Endothelial cell (in vitro differentiated cells): ENCODE measurements around the gene BEAN1. TPM values are rescaled to one million over a fixed set of nuclear protein-coding genes. Genes with fewer than 3 reads are reported as not detected.

Experiments used
- DNase-seq: peaks from one replicate; pipeline ENCODE4 v3.0.0; 2021; ENCODE audit warnings: low spot score
- H3K27ac Mint-ChIP-seq: one replicate; pipeline ENCODE4 v1.8.0; 2021; ENCODE audit warnings: mixed read lengths, inconsistent platforms; ENCODE audit not compliant: unreplicated experiment
- H3K27me3 Mint-ChIP-seq: one replicate; pipeline ENCODE4 v1.8.0; 2021; ENCODE audit warnings: mild to moderate bottlenecking, moderate library complexity, mixed read lengths, inconsistent platforms; ENCODE audit not compliant: unreplicated experiment
- H3K36me3 Mint-ChIP-seq: one replicate; pipeline ENCODE4 v1.8.0; 2021; ENCODE audit warnings: mild to moderate bottlenecking, low read depth, mixed read lengths, inconsistent platforms; ENCODE audit not compliant: unreplicated experiment
- H3K4me1 Mint-ChIP-seq: one replicate; pipeline ENCODE4 v1.8.0; 2021; ENCODE audit warnings: mild to moderate bottlenecking, mixed read lengths, inconsistent platforms; ENCODE audit not compliant: unreplicated experiment
- H3K4me3 Mint-ChIP-seq: one replicate; pipeline ENCODE4 v1.8.0; 2021; ENCODE audit warnings: mild to moderate bottlenecking, mixed read lengths, inconsistent platforms; ENCODE audit not compliant: unreplicated experiment
- H3K9me3 Mint-ChIP-seq: one replicate; pipeline ENCODE4 v1.8.0; 2021; ENCODE audit warnings: mixed read lengths, inconsistent platforms; ENCODE audit not compliant: unreplicated experiment
- CTCF ChIP-seq: fragments of 200-600 bp; sonication (generic); IDR thresholded peaks from one replicate; pipeline ENCODE4 v1.5.0; 2021; ENCODE audit warnings: antibody characterized with exemption; ENCODE audit not compliant: unreplicated experiment
- total RNA-seq: library from RNA; stranded (reverse); fragmentation: NEBNext Ultra II Directional; extraction: Animal tissue kit (Norgen Biotek cat#: 25700); gene quantifications from one replicate; pipeline ENCODE4 v1.2.1, GENCODE V29; 2021; ENCODE audit not compliant: unreplicated experiment

Gene BEAN1
- total RNA-seq, 1 donor from 2014 or later: 0.49 TPM

DNA sequence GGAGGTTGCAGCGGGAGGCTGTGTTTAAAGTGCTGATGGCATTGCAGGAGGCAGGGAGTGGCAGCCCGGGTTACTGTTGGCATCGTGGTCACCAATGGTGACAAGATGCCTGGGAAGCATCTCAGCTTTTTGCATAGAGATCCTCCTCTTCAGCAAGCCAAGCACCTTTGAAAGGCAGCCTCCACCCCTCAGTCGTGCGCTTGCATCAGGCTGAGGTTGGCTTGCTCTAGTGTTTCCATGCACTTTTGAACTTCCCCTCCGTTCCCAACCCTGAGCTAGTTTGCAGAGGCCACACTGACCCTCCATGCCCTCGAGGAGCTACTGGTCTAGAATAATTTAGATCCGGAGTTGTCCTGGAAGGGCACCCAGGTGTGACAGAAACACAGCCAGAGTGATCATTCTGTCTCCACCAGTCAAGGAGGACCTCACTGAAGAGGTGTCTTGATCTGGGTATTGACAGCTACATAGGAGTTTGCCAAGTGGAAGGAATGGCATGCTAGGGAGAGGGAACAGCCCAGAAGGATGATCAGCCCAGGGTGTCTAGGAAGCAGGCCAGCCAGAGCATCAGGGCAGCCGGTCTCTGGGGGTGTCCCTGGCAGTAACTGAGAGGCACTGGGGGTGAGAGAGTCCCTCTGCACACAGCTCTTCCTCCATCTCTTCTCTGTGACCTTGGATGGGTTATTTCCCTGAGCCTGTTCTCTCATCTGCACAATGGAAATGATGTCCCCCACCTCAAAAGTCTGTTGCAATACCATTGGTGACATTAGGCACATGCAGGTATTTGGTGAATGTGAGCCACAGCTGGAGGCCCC is 7.7 kb downstream of the BEAN1 start:
- H3K27ac Mint-ChIP-seq: no peak overlapping the region
- no peaks in the 10 kb centered on the region for H3K36me3 Mint-ChIP-seq
- DNase-seq: no peak
- TF ChIP-seq CTCF: no peak
- no peaks in the 10 kb centered on the region for H3K9me3 Mint-ChIP-seq
- peaks cover 4% of the 10 kb centered on the region for H3K27me3 Mint-ChIP-seq
- no peak overlapping the region for H3K4me3 Mint-ChIP-seq
- H3K4me1 Mint-ChIP-seq: no peaks in the 10 kb centered on the region

- Mint-ChIP-seq H3K27ac (no peak overlapping the region), H3K36me3 (no peaks in the 10 kb centered on the region), H3K9me3 (no peaks in the 10 kb centered on the region), H3K4me3 (no peak overlapping the region), H3K27me3 (peaks cover 6% of the 10 kb centered on the region), H3K4me1 (no peaks in the 10 kb centered on the region)
- no peak for TF ChIP-seq CTCF
- DNase-seq: no peak
Measured at GRCh38 chr16:66435896-66436295, 8.8 kb downstream of the BEAN1 start.

GRCh38 chr16:66437391-66437945 is 10.4 kb downstream of the BEAN1 start:
- Mint-ChIP-seq H3K4me3 (no peak overlapping the region), H3K27ac (no peak overlapping the region), H3K4me1 (no peaks in the 10 kb centered on the region), H3K27me3 (peaks cover 7% of the 10 kb centered on the region), H3K9me3 (no peaks in the 10 kb centered on the region), H3K36me3 (no peaks in the 10 kb centered on the region)
- TF ChIP-seq CTCF: no peak
- no peak for DNase-seq

DNA sequence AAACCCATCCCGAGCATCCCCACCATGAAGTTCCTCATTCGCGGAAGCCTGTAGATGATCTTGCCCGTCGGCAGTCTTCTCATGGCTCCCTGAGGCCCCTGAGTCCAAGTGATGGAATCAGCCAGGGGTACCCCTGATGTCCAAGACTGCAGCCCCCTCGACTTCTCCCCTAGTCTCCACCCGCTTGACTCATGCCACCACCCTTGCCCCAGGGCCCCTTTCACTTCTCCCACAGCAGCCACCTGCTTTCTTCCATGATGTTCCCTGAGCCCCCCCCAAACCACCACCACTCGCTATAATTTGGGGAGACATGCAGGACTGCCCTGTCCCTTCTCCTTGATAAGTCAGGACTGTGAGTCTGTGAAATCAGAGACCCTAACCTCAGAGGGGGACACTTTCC is 11.4 kb downstream of the BEAN1 start:
- Mint-ChIP-seq H3K36me3 (no peaks in the 10 kb centered on the region), H3K9me3 (no peaks in the 10 kb centered on the region), H3K4me3 (no peak overlapping the region), H3K4me1 (no peaks in the 10 kb centered on the region), H3K27ac (no peak overlapping the region), H3K27me3 (peaks cover 7% of the 10 kb centered on the region)
- no peak for TF ChIP-seq CTCF
- no peak for DNase-seq

- Mint-ChIP-seq H3K4me1 (peaks cover 3% of the 10 kb centered on the region), H3K27me3 (peaks cover 7% of the 10 kb centered on the region), H3K9me3 (no peaks in the 10 kb centered on the region), H3K4me3 (no peak overlapping the region), H3K27ac (no peak overlapping the region), H3K36me3 (no peaks in the 10 kb centered on the region)
- no peak for DNase-seq
- TF ChIP-seq CTCF: no peak
Measured at GRCh38 chr16:66439051-66439730, 12.1 kb downstream of the BEAN1 start.
